Right forelimb (tissue), 1 donor: ENCODE data around the gene SNAPIN.
"Not testable (repeated sequence)": the region's sequence is repeated elsewhere in the genome, so short reads cannot be mapped to it uniquely, and the experiment has no call there.

Source experiments
- DNase-seq: peaks from one replicate; pipeline ENCODE4 v3.0.0-alpha.2; 2018

The SNAPIN gene

DNA sequence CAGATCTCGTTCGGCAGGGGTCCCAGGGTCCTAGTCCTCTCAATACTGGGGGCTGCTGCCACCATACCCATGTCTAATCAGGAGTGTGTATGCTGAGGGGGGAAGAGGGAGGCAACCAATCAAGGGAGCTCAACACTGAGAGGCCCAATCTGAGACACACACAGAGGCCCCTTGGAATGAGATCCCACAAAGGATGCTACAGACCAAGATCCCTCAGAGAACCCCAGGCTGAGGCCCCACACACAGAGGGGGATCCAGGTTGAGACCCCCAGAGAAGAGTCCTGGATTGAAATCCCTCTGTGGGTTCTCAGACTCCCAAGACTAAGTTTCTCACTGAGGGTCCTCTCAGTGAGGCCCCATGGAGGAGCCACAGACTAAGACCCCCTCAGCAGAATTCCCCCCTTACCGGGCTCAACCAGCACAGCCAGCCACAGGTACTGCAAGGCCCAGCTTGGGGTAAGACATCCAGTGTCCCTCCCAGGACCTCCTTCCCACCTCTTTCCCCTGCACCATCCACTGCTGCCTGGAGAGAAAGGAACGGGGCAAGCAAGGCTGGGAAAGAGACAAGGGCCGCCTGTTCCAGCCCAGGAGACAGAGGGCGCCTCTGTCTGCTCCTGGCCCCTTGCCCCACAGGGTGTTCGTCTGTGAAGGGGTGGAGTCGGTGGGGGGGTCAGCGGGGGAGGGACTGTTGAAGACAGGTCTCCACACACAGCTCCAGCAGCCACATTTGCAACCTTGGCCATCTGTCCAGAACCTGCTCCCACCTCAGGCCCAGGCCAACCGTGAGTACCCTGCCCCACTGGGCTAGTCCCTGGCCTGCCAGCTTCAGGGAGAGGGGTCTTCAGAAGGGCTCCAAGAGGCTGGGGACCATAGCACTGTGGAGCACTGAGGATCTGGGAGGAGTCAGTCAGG is 30.5 kb upstream of the SNAPIN start, which contains the start of gene S100A1:
S100A1 (plus strand) TSS at position 720 of the 912 bp plus-strand sequence. CDS start 2,088 bp downstream, outside the sequence.
- DNase-seq, result peak; percentile 60

DNA sequence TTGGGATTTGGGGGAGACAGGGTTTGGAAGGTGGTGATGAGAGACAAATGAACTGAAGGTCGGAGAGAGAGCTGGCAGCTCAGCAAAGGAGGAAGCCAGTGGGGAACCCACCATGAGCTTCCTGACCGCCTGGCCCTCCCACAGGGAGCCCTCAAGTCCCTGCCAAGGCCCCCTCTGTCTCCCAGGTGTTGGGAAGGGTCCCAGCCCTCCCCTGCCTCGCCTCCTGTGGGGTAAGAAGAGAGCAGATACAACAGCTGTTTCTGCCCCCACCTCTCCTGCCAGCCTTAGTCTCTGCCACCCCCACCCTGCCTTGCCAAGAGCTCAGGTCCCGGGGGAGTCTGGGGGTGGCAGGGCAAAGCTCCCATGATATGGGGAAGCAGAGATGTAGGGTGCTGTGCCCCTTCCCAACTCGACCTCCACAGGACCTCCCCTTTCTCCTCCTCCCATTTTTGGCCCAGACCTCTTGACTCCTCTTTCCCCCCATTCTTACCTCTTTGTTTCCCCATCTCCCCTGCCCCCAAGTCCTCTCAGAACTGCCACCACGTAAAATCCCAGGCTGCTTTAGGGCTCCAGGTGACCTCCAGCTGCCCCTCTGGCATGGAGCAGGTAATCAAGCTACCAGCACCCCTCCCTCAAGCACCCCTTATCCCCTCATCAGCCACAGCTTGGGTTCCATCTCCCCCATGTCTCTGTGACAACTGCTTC is 29.7 kb upstream of the SNAPIN start:
- DNase-seq, result no peak

DNA sequence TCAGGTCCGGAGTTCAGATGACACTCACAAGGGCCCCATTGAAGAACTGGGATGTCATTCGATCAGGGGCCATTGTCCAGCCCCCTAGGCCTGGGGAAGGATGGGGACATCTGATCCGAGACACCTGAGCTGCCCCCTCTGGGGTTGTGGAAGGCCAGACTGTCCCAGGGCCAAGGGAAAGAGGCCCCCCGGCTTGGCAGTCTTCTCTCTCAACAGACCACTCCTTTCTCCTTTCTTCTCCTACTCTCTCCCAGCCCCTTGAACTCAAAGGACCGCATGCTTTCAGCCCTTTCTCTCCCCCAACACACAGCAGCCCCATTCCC is 29.2 kb upstream of the SNAPIN start:
- no peak for DNase-seq

DNA sequence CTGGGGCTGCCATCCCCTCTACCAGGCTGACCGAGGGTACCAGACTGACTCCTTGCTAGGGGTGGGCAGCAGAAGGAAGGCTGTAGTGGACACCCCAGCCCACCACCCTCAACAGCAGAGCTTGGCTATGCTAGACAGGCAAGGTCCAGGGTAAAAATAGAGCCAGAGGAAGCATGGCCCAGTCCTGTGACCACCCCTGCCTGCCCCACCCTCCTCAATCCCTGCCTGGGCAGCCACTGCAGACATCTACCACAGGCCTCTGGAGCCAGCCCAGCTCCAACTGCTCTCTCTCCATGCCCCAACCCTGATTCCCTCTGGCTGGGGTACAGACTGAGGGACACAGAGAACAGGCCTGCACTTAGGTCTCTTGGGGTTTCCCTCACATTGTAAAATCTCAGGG is 28.5 kb upstream of the SNAPIN start:
- no peak for DNase-seq

DNA sequence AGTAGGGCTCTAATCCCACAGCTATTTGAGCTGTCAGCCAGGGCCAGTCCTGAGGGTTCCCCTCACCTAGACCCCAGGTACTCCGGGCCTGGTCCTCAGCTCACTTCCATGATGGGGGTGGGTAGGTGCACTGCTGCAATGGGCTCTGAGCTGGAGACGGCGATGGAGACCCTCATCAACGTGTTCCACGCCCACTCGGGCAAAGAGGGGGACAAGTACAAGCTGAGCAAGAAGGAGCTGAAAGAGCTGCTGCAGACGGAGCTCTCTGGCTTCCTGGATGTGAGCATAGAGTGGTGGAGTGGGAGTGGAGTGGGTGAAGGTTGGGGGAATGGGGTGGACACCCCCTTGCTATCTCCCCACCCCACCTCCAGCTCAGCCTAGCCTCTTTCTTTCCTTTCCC is 28.1 kb upstream of the SNAPIN start:
- no peak for DNase-seq

GRCh38 chr1:153631047-153632022 is 27.2 kb upstream of the SNAPIN start:
- no peak for DNase-seq

DNA sequence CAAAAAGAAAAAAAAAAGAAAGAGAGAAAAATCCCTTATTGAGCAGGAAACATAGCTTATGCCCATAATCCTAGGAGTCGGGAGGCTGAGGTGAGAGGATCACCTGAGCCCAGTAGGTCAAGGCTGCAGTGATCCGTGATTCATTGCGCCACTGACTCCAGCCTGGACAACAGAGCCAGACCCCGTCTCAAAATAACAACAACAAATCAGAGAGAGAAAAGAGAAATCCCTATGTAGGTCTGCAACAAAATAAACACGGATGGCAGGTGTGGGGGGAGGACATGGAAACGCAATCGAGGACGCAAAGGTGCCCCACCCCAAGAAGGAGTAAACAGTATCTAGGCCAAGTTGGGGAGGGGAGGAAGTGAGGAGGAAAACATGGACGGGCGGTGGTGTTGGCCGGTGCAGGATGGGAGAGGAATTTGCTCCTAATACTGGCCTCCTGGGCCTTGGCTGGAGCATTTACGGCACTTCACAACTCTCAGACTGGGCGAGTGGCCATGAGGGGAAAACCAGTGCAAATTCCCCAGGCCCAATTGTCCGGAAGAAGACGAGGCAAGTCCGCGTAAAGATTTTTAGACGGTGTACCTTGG is 25.2 kb upstream of the SNAPIN start:
- no peak for DNase-seq

- DNase-seq, result peak; percentile 98
These were observed 24.5 kb upstream of the SNAPIN start, which contains the start of gene CHTOP for GRCh38 chr1:153633754-153634665. Gene CHTOP, plus strand, starts transcription at chr1:153634066. Its CDS starts 2,523 bp downstream, at chr1:153636589.

DNA sequence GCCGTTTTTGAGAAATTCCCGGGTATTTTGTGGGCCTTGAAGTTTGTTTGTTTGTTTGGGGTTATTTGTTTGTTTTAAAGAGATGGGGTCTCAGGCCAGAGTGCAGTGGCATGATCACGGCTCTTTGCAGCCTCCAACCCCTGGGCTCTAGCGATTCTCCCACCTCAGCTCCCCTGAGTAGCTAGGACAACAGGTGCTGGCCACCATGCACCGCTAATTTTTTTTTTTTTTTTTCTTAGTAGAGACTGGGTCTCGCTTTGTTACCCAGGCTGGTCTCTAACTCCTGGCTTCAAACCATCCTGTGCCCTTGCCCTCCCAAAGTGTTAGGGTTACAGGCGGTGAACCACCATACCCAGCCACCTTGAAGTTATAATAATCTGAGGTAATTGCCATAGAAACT is 22.6 kb upstream of the SNAPIN start:
- no peak for DNase-seq

- DNase-seq, result no peak
These were observed 22.2 kb upstream of the SNAPIN start for GRCh38 chr1:153636312-153636711.

DNA sequence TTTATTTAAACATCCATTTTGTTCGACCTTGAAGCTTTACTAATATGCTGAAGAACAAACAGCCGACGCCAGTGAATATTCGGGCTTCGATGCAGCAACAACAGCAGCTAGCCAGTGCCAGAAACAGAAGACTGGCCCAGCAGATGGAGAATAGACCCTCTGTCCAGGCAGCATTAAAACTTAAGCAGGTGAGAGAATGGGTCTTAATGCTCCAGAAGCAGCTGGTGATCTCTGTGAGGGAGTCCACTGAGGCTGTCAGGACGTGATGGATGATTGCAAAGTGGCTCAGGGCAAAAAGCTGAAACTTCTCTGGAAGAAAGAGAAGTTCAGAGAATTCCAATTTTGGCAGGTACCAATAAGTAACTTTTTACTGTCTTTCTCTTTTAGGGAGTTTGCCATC is 20.2 kb upstream of the SNAPIN start:
- no peak for DNase-seq

- DNase-seq, result no peak
These were observed 19.2 kb upstream of the SNAPIN start for GRCh38 chr1:153639280-153639679.

DNA sequence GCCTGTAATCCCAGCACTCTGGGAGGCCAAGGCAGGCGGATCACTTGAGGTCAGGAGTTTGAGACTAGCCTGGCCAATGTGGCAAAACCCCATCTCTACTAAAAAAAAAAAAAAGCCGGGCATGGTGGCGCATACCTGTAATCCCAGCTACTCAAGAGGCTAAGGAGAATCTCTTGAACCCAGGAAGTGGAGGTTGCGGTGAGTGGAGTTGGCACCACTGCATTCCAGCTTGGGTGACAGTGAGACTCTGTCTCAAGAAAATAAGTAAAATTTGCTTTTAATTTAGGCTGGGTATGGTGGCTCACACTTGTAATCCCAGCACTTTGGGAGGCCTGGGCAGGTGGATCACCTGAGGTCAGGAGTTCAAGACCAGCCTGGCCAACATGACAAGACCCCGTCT is 18.3 kb upstream of the SNAPIN start:
- not testable (repeated sequence) for DNase-seq

DNA sequence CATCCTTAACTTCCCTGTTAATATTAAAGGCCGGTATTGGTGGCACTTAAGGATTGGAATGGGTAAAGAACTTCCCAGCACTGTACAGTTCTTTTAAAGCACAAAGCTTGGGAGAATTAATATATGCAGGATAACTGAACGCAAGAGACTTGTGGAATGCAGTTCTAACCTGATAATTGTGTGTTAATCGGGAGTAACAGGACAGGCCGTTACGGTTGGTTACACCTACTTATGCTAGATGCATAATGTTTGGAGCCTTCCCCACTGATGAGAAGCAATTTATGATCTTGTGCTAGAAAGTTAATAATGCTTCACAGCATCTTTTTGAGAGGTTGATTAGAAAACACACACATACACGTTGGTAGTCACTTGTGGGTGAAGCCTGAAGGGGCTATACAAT is 17.6 kb upstream of the SNAPIN start:
- no peak for DNase-seq

- no peak for DNase-seq
These were observed 16.3 kb upstream of the SNAPIN start for GRCh38 chr1:153642161-153642560.

DNA sequence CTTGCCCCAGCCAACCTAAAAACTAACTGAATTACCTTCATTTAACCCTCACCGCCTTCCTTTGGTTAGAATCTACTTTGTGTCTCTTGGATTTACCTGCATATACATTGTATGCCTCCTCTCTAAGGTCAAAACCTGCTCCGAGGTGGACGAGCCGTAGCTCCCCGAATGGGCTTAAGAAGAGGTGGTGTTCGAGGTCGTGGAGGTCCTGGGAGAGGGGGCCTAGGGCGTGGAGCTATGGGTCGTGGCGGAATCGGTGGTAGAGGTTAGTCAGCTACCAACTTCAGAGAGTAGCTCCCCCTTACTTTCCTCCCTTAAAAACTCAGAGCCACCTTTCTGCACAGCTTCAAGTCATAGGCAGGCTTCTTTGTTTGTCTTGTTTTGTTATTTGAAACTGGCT is 15.4 kb upstream of the SNAPIN start:
- no peak for DNase-seq

GRCh38 chr1:153643816-153644215 is 14.7 kb upstream of the SNAPIN start:
- no peak for DNase-seq

DNA sequence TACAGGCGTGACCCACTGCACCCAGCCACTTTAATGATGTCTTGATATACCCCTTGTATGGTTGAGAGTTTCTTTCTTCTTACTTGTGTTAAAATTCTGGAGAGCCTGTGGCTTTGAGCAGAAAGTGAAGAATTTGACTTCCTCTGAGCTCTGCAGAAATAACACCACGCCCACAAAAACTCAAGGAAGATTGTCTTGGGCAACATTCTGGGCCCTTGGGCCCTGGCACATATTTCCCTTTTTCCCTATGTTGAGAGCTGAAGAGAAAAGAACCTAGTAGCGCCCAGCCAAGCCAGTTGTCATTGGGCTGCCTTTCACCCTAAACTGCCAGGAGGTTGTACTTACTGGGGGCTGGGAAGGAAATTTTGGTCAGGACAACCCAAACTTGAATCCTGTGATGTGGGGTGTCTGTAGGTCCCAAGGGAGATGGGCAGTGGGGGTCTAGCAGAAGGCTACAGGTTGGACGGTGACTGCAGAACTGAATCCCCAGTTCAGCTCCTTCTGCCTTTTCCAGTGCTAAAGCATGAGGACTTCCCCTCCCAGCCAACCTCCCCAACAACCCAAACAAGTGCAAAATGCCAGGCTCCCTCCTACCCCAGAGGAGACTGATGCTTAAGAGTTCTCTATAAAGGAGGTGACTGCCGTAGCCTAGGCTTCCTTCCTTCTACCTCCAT is 11.7 kb upstream of the SNAPIN start:
- DNase-seq, result no peak

DNA sequence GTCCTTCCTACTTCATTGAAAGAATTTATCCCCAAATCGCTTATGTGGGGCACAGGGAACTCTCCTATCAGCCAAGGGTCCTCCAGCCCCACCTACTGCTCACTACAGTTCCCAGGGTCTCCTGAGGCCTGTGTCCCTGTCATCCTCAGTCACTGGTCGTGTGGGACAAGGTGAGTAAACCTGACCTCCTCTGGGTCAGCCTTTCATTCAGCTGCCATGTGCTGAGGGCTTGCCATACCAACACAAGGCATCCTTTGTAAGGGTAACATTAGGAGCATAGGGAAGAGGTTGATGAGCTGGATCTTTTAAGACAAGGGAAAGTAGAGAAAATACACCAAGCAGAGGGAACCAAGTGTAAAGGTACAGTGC is 11.2 kb upstream of the SNAPIN start:
- DNase-seq, result no peak

- no peak for DNase-seq
These were observed 10.4 kb upstream of the SNAPIN start for GRCh38 chr1:153648000-153648643.
